HPDE6-E6E7 (cell line): ENCODE results near the gene PRSS57.

Source experiments
- DNase-seq: peaks from one replicate; pipeline ENCODE4 v3.0.0; 2011; ENCODE audit warnings: missing footprints; ENCODE audit errors: extremely low spot score

PRSS57 gene

GRCh38 chr19:652467-653389 lies 42.5 kb downstream of the PRSS57 start:
- DNase-seq, result no peak

DNA sequence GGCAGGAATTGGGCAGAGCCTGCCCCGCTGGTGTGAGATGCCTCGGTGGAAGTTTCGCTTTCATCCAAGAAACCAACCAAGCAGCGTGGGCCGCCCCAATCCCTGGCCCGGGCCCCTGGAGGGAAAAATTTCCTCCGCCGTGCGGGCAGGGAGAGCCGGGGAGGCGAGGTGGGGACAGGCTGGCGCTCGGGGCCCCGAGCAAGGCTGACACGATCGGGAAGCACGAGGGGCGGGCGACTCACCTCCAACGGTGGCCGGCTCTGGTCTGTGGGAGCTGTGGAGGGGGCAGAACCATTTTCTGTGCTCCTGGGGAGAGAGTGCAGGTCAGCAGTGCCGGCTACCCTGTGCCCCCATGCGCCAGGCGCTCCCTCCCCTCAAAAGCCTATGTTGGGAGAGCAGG lies 43.3 kb downstream of the PRSS57 start:
- no peak for DNase-seq

DNA sequence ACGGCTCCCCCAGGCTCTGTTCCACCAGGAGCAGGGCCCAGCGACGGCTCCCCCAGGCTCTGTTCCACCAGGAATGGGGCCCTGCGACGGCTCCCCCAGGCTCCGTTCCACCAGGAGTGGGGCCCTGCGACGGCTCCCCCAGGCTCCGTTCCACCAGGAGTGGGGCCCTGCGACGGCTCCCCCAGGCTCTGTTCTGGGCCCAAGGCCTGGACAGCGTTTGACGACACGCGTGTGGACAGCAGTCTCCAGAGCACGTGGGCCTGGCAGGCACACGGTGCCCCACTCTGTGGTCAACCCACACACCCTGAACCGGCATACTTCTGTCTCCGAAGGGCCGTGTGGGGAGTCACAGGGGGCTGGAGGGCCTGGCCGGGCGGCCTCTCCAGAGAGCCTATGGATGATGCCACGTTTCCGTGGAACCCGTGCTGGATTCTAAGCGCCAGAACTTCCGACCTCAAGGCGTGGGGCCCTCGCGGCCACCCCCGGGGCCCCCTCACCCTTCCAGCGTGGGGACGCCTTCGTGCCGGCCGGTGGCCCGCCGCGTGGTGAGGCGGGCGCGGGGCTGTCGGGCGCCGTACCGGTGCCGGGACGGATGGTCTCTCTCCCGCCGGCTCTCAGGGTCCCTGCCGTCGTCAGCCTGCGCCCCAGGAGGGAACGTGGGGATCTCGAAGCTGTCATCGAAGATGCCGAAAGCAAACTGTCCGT lies 44.0 kb downstream of the PRSS57 start:
- DNase-seq, result no peak

DNA sequence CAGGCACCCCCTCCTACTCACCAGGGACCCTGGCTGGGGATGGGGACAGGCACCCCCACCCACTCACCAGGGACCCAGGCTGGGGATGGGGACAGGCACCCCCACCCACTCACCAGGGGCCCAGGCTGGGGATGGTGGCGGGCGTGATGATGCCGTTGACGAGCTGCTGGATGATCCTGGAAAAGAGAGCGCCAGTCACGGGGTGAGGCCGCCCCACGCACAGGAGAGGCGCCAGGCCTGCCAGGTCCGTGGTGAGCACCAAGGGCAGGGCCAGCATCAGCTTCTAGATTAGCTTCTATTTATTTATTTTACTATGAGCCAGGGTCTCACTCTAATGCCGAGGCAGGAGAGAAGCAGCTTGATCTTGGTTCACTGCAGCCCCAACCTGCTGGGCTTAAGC lies 45.1 kb downstream of the PRSS57 start:
- DNase-seq, result no peak

DNA sequence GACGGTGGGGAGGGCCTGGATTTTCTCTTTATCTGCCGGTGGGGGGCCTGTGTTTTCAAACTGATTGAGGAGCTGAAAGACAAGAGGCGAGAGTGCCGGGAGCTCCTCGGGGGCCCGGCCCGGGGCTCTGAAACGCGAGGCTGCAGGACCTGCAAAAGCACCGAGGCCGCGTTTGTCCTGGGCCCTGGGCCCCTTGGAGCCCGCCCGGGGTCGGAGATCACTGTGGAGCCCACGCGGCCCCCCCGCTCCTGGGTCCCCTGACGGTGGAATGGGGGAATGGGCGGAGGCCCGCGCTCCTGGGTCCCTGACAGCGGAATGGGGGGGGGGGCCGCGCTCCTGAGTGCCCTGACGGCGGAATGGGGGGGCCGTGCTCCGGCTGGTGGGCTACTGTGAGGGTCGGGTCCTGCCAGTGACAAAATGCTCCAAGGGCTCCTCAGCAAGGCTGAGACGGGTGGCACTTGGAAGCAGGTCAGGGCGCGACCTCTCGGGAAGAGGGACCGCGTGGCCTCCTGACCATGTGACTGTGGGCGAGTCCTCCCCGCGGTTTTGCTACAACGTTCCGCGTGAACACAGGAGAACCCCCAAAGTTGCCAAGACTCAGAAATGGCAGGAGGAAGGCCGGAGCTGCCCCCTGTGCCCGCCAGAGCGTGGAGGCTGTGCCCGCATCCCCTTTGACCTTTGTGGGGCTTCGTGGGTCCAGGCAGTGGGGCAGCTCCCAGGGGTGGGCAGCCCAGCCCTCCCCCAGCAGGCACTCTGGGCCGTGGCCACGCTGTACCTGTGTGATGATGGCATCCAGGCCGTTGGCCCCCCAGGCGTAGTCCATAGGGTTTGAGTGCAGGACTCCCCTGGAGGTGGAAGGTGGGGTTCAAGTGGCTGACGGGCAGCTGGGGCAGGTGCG lies 46.1 kb downstream of the PRSS57 start:
- no peak for DNase-seq

DNA sequence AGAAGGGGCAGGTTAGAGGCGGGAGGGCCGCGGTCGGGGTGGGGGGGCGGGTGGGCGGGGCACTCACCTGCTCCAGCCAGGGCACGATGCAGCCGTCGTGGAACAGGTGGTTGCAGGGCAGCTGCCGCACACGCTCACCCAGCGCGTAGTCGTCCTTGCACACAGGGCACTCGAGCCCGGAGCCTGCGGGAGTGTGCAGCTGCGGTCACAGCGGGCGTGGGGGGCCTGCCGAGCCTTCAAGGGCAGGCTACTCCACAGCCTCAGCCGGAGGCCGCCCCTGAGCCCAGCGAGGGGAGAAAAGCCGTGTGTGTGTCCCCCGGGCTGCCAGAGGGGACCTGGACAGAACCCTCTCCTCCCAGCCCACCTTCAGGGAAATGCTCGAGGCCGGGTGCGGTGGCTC lies 46.9 kb downstream of the PRSS57 start:
- DNase-seq, result no peak

- no peak for DNase-seq
These were observed 47.5 kb downstream of the PRSS57 start for GRCh38 chr19:647566-648284.

DNA sequence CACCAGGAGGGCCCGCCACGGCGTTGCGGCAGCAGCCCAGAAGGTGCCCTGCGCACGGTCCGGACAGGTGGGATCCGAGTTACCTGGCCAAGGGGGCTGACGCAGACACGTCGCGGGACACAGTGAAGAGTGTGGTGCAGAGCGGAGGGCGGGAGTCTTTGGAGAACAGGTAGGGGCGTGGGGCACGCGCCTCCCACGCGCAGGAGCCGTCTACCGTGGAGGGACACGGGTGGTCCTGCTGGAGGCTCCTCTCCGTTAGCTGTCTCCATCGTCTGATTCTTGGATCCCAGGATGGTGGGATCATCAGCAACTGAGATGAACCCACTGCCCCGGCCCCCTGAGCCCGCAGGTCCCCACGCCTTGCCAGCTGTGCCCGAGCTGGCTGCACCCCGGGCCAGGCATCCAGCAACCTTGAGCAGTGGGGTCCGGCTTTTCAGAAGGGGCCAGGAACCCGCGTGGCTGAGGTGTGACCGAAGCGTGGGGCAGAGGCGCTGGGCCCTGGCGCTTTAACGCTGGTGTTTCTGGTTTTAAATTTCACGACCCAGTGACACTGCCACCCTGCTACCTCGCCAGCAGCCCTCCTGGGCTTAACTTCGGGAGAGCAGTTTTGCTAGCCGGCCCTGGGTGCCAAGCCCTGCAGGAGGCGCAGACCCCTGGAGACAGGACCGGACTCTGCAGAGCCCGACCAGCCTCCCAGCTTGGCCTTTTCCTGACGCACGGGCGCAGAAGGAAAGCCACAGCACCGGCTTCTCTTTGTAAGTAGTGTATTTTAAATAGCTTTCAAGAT lies 48.3 kb downstream of the PRSS57 start:
- DNase-seq, result no peak

GRCh38 chr19:645912-646778 lies 49.1 kb downstream of the PRSS57 start:
- DNase-seq, result no peak

DNA sequence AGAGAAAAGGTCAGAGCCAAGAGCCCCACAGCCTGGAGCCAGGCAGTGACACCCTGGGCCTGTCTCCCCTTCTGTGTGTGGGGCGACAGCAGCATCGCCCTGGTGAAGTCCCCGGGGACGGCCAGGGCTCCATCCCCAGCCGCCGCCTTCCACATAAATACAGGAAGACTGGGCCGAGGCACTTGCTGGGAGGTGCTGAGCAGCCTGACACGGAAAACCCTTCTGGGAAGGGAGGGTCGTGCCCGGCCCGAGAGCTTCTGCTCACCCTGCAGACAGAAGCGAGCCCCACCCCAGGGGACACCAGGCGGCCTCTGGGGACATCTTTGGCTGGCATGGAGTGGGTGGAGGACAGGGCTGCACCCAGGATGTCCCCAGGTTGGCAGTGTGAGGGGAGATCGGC lies 50.5 kb downstream of the PRSS57 start:
- DNase-seq, result no peak

GRCh38 chr19:644363-644762 lies 50.9 kb downstream of the PRSS57 start:
- no peak for DNase-seq

DNA sequence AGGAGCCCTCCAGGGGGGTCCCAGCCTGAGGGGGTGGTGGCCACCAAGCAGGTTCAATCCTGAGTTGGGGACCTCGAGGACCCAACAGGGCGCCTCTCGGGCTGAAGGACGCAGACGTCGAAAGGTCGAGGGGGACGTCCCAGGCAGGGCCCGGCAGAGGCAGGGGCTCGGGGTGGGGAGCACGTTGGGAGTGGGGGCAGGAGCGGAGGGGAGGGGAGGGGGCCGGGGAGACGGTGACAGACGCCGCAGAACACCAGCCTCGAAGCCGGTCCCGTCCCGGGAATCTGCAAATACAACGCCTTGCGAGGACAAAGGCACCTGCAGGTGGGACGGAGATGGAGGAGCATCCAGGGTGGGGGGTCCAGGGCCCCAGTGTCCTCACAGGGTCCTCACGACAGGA lies 51.5 kb downstream of the PRSS57 start:
- no peak for DNase-seq

- DNase-seq, result no peak
These were observed 52.2 kb downstream of the PRSS57 start for GRCh38 chr19:642767-643727.

DNA sequence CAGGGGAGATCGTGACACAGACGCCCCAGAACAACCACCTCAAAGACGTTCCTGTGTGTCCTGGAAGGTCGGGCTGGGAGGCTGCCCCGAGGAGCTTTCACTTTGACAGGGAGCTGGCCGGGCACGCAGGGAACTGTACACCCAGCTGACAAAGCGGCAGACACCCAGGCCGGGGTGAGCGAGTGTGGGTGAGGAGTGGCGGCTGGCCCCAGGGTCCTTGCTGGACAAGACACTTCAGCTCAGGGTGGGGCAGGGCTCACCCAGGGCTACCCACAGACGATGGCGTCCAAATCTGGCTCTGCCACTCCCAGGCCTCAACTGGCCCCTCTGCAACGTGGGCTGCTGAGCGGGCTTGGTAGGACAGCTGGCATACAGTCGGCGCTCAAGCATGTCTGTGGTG lies 53.5 kb downstream of the PRSS57 start:
- no peak for DNase-seq

GRCh38 chr19:640606-641189 lies 54.6 kb downstream of the PRSS57 start:
- no peak for DNase-seq

GRCh38 chr19:640161-640558 lies 55.1 kb downstream of the PRSS57 start:
- DNase-seq, result no peak

DNA sequence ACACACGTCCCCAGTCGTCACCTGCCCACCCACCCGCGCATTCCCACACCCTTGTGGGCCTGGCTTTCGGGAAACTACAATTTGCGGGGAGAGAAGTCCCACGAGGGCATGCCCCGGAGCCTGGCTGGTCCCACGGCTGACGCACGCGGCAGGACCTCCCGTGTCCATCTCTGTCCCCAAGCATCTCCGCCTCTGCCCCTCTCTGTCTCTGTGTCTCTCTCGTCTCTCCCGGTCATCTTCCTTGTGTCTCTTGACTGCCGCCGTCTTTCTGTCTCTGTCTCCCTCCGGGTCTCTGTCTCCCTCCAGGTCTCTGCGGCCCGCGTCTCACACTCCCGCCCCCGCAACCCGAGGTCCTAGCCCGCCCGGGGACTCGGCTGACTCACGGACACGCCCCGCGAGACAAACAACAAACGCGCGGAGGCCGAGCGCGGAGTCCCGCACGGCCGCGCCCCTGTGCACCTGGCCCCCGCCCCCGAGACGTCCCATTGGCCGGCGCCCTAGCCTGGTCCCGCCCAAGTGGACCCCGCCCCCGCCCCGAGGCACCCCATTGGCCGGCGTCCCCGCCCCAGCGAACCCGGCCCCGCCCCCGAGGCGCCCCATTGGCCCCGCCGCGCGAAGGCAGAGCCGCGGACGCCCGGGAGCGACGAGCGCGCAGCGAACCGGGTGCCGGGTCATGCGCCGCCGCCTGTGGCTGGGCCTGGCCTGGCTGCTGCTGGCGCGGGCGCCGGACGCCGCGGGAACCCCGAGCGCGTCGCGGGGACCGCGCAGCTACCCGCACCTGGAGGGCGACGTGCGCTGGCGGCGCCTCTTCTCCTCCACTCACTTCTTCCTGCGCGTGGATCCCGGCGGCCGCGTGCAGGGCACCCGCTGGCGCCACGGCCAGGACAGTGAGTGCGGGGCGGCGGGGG lies 55.7 kb downstream of the PRSS57 start, which contains the start of gene FGF22:
FGF22 (plus strand) TSS at position 627 of the 908 bp plus-strand sequence; CDS start at position 674, 47 bp downstream.
- DNase-seq, result peak; percentile 86
